ENCODE data around the gene PRICKLE3.
"Not testable (repeated sequence)": the region's sequence is repeated elsewhere in the genome, so short reads cannot be mapped to it uniquely, and the experiment has no call there.

The PRICKLE3 gene

DNA sequence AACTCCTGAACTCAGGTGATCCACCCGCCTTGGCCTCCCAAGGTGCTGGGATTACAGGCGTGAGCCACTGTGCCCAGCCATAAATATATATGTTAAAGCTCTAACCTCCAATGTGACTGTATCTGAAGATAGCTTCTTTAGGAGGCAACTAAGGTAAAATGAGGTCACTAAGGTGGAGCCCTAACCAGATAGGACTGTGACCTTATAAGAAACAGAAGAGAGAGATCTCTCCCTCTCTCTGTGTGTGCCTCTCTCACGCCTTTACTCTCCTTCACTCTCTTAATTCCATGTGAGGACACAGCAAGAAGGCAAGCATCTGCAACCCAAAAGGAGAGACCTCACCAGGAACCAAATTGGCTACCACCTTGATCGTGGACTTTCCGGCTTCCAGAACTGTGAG, 24.5 kb downstream of the PRICKLE3 start:
- no peak for DNase-seq (ENCODE audit: low spot score)
- no peak for FAIRE-seq

DNA sequence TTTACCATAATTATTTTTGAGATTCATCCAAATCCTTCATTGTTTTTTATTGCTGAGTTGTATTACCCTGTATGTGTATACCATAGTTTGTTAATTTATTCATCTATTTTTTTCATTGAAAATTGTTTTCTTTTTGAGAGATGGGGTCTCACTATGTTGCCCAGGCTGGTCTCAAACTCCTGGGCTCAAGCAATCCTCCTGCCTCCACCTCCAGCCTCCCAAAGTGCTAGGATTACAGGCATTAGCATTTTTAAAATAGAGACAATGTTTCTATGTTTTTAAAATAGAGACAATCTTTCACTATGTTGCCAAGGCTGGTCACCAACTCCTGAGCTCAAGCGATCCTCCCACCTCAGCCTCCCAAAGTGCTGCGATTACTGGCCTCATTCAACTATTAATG, 25.3 kb downstream of the PRICKLE3 start:
- FAIRE-seq (no peak), DNase-seq (ENCODE audit: low spot score) (no peak)

DNA sequence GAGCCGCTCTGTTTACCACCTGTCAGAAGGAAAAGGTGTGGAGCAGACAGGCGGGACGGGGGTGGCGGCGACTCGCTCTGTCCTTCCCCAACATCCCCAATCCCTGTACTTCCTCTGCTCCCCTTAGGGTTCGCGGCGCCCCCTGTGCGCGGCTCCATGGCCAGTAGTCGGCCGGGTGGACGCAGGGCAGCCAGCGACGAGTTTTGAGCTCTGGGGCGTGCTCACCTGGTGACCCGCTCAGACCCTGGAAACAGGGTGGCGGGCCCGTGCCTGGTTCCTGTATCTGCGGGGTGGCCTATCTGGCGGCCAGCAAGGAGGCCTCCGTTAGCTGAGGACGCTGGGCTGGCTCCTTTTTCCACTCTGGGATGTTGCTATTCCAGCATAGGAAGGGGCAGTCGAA, 29.0 kb downstream of the PRICKLE3 start:
- FAIRE-seq (no peak), DNase-seq (ENCODE audit: low spot score) (no peak)

DNA sequence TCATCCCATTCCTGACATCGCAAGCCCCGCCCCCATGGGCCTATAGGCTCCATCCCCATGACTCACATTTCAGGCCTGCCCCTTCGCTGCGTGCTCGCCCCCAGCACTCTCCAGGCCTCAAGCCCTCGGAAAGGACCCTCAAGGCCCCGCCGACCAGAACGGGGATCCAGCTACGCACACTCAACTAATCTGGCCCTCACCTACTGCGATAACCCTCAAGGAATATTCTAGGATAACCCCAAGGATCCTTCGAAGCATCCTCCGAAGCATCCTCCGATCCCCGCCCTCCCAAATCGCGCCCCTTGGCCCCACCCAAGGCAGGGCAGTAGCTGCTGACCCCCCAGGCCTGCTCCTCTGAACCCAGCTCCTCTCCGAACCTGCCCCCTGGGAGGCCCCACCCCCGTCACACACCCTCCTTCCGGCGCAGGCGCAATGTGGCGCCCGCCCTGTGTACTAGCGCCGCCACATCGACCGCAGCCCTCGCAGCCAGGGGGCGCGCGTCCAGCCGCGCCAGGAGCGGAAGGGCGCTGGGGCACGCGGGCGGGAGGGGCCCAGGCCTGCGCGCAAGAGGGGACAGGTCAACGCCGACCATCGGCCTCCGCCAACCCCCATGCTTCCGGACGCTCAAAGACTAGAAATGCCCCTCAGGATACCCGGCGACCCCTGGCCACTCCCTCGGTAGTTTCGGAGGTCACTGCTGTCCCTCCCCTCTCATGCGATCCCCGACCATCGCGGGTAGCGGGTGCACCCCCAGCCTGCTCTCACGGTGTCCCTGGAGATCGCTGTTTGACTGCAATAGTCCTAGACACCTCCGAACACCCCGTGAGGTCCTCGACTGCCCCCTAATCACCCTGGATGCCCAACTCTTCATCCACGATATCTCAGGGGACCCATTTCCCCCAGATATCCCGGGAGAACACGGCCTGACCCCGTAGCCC, 30.0 kb downstream of the PRICKLE3 start:
- FAIRE-seq: no peak
- peak; percentile 58 for DNase-seq (ENCODE audit: low spot score)

DNA sequence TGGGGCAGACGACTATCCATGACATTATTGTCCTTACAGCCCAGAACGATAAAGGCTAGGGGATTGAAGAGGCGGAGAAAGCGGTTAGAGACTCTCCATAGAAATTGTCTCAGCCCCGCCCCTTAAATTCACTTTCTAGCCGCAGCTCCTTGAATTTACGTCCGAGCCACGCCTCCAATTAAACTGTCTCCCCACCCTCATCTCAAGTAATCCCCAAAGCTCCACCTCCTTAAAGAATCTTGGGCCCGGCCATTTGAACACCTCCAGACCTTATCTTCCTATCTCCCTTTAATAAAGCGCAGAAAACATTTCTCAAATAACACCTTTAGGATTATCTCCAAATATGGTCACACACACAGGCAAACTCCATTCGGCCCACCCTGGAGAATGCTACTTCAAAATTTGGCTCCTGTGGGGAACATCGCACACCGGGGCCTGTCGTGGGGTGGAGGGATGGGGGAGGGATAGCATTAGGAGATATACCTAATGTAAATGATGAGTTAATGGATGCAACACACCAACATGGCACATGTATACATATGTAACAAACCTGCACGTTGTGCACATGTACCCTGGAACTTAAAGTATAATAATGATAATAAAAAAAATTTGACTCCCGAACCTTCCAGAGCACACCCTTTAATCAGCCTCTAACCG, 30.8 kb downstream of the PRICKLE3 start:
- DNase-seq (ENCODE audit: low spot score) (no peak), FAIRE-seq (no peak)

DNA sequence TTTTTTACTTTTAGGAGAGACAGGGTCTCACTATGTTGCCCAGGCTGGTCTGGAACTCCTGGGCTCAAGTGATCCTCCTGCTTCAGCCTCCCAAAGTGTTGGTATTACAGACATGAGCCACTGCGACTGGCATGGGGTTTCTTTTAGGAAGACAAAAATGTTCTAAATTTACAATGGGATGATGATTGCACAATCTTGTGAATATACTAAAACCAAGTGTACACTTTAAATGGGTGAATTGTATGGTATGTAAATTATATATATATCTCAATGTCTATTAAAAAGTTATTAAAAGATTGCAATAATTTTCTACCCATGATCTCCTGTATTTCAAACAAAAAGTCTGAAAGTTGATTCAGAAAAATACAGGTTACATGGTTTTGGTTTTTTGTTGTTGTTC, 32.7 kb downstream of the PRICKLE3 start:
- no peak for FAIRE-seq

DNA sequence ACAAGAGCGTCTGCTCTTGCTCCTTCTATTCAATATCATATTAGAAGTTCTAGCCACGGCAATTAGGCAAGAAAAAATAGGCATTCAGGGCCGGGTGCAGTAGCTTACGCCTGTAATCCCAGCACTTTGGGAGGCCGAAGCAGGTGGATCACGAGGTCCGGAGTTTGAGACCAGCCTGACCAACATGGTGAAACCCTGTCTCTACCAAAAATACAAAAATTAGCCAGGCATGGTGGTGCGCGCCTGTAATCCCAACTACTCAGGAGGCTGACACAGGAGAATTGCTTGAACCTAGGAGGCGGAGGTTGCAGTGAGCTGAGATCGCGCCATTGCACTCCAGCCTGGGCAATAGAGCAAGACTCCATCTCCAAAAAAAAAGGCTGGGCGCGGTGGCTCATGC, 36.9 kb downstream of the PRICKLE3 start:
- not testable (repeated sequence) for DNase-seq (ENCODE audit: low spot score); FAIRE-seq

More for the DNA sequence above, 32.7 kb downstream of the PRICKLE3 start:
- DNase-seq (ENCODE audit: low spot score): no peak

DNA sequence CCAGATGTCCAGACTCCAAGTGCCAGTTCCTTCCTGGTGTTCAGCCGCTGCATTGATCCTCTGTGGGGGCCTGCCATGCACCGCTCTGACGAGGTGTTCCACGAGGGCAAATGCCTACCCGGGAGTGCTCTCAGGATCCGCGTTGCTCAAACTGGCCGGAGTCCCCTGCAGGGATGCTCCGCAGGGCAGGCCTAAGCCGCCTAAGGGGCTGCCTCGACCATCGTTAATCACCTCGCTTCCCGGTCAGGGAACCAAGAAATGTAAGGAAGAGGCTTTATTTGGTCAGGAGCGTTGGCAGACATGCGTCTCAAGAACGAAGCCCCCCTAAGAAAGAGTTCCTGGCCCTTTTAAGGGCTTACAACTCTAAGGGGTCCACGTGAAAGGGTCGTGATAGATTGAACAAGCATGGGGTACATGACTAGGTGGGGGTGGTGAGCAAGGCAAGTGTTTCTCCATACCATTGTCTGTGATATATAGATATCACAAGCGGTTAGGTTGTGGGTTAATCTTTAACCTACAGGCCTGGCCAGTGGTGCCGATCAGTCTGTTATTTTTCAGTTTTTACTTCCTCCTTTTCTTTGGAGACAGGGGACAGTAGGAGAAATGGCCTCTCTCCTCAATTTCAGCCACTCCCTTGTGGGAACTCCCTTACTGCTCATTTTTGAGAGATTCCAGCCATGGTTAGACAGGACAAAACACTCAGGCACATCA, 37.6 kb downstream of the PRICKLE3 start:
- DNase-seq (ENCODE audit: low spot score) (peak; percentile 9), FAIRE-seq (peak; percentile 68)

DNA sequence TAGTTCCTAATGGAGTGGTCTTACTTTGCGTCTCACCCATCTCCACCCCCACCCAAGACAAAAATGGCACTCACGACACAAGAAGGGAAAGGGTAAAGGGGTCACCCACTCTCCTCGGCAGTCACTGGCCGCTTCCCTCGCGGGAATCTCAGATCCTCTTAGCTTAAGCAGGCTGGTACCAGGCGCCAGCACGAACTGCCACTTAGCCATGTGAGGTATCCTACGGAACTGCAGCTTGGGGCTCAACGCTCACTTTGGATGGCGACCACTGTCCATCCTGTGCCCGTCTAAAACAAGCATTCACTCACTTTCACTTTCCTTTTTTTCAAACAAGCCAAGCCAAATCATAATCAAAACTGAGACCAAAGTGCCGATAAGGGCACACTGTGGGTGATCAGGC, 38.2 kb downstream of the PRICKLE3 start:
- FAIRE-seq (no peak), DNase-seq (ENCODE audit: low spot score) (no peak)

DNA sequence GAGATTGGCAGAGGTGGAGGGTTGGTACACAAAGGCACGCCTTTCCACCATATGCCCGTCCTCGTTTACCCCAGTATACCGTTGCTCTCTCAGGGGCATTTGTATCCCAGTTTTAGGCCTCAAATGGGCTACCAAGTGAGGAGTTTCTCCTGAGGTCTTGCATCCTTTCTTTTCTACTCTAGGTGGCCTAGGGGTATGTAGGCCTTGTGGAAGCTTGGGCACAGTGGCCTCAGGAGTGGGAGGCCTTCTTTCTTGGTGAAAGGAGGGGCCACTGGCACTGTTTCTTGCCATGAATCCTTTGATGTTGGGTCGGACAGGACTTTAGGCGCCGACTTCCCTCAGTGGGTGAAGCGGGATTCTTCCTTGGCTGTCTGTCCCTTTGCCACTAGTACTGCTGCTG, 38.9 kb downstream of the PRICKLE3 start:
- FAIRE-seq (no peak), DNase-seq (ENCODE audit: low spot score) (no peak)

DNA sequence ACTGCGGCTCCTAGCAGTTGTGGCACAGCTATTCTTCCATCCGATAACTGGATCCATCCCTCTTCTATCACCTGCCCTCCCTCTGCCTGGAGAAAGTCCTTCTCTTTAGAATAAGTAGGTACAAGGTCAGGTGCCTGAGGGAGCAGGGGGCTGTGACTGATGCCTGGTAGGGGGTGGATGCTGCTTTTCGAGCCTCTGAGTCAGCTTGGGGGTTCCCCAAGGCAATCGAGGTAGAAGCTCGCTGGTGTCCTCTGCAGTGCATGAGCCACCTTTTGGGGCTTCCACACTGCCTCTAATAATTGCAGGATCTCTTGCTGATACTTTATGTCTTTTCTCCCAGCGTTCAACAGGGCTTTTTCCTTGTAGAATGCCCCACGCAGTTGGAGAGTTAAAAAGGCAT, 43.0 kb downstream of the PRICKLE3 start:
- DNase-seq (ENCODE audit: low spot score); FAIRE-seq: not testable (repeated sequence)

DNA sequence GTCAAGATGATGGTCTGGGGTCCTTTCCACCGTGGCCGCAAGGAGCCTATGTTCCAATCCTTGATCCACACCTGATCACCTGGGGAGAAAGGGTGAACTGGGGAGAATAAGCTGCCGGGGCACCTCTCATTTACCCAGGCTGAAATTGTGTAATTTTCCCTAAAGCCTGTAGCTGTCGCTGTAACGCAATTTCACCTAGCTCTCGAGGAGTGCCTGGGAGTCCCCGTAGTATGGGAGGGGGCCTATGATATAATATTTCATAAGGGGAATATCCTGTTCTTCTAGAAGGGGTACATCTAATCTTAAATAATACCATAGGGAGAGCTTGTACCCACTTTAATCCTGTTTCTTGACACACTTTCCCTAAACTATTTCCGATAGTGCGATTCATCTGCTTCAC, 43.9 kb downstream of the PRICKLE3 start:
- not testable (repeated sequence) for FAIRE-seq; DNase-seq (ENCODE audit: low spot score)

DNA sequence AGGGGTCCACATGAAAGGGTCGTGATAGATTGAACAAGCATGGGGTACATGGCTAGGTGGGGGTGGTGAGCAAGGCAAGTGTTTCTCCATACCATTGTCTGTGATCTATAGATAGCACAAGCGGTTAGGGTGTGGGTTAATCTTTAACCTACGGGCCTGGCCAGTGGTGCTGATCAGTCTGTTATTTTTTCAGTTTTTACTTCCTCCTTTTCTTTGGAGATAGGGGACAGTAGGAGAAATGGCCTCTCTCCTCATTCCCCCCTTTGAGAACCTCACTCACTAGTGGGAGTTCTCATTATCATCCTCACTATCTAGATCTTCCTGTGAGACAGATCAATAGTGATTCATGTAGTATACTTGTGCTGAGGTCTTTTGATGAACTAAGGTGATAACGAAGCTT, 46.5 kb downstream of the PRICKLE3 start:
- DNase-seq (ENCODE audit: low spot score) (no peak), FAIRE-seq (no peak)

DNA sequence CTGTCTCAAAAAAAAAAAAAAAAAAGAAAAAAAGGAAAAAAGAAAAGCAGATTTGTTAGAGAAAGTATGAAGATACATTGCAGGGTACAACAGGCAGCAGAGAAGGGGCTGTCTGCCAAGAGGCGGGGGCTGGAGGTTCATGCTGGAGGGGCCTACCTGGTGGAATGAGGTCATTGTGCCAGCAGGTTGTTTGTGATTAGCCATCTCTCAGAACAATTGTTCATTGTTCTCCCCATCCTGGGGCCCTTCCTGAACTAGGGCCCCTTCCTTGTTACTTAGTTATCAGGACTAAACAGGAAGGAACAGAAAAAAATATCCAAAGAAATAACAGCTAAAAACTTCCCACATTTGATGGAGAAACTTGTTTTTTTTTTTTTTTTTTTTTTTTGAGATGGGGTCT, 48.7 kb downstream of the PRICKLE3 start:
- DNase-seq (ENCODE audit: low spot score) (no peak), FAIRE-seq (no peak)

DNA sequence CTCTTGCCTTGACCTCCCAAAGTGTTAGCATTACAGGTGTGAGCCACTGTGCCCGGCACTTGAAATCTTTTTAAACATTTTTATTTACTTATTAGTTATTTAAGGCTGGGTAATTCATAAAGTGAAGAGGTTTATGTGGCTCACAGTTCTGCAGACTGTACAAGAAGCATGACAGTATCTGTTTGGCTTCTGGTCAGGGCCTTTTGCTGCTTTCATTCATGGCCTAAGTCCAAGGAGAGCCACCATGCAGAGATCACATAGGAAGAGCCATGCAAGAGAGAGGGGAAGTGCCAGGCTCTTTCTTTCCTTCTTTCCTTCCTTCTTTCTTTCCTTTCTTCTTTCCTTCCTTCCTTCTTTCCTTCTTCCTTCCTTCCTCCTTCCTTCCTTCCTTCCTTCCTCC, 52.4 kb downstream of the PRICKLE3 start:
- no peak for FAIRE-seq
- DNase-seq (ENCODE audit: low spot score): no peak

DNA sequence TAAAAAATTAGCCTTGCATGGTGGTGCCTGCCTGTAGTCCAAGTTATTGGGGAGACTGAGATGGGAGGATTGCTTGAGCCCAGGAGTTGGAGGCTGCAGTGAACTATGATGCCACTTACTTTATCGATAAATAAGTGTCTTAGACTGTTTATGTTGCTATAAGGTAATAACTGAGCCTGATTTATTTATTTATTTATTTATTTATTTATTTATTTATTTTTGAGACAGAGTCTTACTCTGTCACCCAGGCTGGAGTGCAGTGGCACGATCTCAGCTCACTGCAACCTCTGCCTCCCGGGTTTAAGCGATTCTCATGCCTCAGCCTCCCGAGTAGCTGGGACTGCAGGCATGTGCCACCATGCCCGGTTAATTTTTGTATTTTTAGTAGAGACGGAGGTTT, 53.9 kb downstream of the PRICKLE3 start:
- not testable (repeated sequence) for DNase-seq (ENCODE audit: low spot score); FAIRE-seq

DNA sequence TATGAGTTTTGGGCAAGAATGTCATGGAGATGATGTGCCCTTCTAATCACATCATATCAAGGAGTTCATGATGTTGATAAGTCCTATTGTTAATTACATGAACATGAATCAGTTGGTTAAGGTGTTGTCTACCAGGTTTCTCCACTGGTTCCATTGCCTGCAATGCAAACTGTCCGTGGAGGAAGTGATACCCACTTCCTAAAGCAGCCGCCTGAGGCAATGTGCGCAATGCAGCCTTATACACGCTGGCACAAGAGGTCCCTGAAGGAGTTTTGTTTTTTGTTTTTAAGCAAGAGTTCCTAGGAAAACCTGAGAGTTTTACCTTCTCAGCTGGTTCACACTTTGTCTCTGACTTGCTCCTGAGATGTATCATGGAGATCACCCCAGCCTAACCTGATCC, 56.7 kb downstream of the PRICKLE3 start:
- no peak for DNase-seq (ENCODE audit: low spot score)
- no peak for FAIRE-seq

DNA sequence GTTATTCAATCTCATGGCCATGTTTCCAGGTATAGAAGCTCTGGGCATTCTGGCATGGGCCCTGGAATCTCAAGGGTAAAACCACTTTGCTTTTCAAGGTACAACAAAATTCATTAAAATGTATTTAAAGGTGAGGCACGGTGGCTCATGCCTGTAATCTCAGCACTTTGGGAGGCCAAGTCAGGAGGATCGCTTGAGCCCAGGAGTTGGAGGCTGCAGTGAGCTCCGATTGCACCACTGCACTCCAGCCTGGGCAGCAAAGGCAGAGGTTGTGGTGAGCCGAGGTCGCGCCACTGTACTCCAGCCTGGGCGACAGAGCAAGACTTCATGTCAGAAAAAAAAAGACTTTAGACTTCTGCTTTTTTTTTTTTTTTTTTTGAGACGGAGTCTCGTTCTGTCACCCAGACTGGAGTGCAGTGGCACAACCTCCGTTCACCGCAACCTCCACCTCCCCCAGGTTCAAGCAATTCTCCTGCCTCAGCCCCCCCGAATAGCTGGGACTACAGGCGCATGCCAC, 58.4 kb downstream of the PRICKLE3 start:
- not testable (repeated sequence) for FAIRE-seq; DNase-seq (ENCODE audit: low spot score)

Data from RCC 7860 (cell line).